Hepatocyte (in vitro differentiated cells): ENCODE data around the gene KCTD6. TPM values are rescaled to one million over a fixed set of nuclear protein-coding genes. Genes with fewer than 3 reads are reported as not detected.

Experiments used
- DNase-seq: peaks from one replicate; pipeline ENCODE4 v3.0.0-alpha.2; 2016; ENCODE audit warnings: low spot score
- H2AFZ ChIP-seq: fragments of 200-600 bp; sonication (generic); 2 replicates; pipeline ENCODE4 v1.6.0; 2016; ENCODE audit warnings: antibody characterized with exemption, mild to moderate bottlenecking
- H3K27ac ChIP-seq: fragments of 200-600 bp; sonication (generic); 2 replicates; pipeline ENCODE4 v1.5.1; 2016; ENCODE audit warnings: mild to moderate bottlenecking
- H3K27me3 ChIP-seq: fragments of 200-600 bp; sonication (generic); 2 replicates; pipeline ENCODE4 v1.6.1; 2016
- H3K36me3 ChIP-seq: fragments of 200-600 bp; sonication (generic); replicated peaks from 2 replicates; pipeline ENCODE4 v1.5.1; 2016; ENCODE audit warnings: low read depth; ENCODE audit not compliant: insufficient read depth
- H3K4me1 ChIP-seq: fragments of 200-600 bp; sonication (generic); 2 replicates; pipeline ENCODE4 v1.5.1; 2016; ENCODE audit warnings: mild to moderate bottlenecking, moderate library complexity; ENCODE audit not compliant: insufficient read depth
- H3K4me2 ChIP-seq: fragments of 200-600 bp; sonication (generic); 2 replicates; pipeline ENCODE4 v1.6.0; 2016
- H3K4me3 ChIP-seq: fragments of 200-600 bp; sonication (generic); 2 replicates; pipeline ENCODE4 v1.5.1; 2016; ENCODE audit warnings: mild to moderate bottlenecking
- H3K79me2 ChIP-seq: fragments of 200-600 bp; sonication (generic); 2 replicates; pipeline ENCODE4 v1.6.0; 2017; ENCODE audit warnings: mild to moderate bottlenecking
- H3K9me2 ChIP-seq: fragments of 200-600 bp; sonication (generic); replicated peaks from 2 replicates; pipeline ENCODE4 v1.6.0; 2017; ENCODE audit warnings: mild to moderate bottlenecking; ENCODE audit not compliant: insufficient read depth
- H3K9me3 ChIP-seq: fragments of 200-600 bp; sonication (generic); 2 replicates; pipeline ENCODE4 v1.5.1; 2016; ENCODE audit warnings: low read depth, mild to moderate bottlenecking
- H4K20me1 ChIP-seq: fragments of 200-600 bp; sonication (generic); 2 replicates; pipeline ENCODE4 v1.6.0; 2016; ENCODE audit warnings: mild to moderate bottlenecking; ENCODE audit not compliant: insufficient read depth, poor library complexity, severe bottlenecking
- CTCF ChIP-seq: fragments of 200-600 bp; sonication (generic); IDR thresholded peaks from 2 replicates; pipeline ENCODE4 v1.5.1; 2016; ENCODE audit warnings: antibody characterized with exemption, mild to moderate bottlenecking; ENCODE audit not compliant: poor library complexity
- EZH2 ChIP-seq: fragments of 200-600 bp; sonication (generic); IDR thresholded peaks from 2 replicates; pipeline ENCODE4 v1.6.1; 2016; ENCODE audit warnings: antibody characterized with exemption, mild to moderate bottlenecking, borderline replicate concordance
- EZH2phosphoT487 ChIP-seq: fragments of 200-600 bp; sonication (generic); IDR thresholded peaks from one replicate; pipeline ENCODE4 v1.6.1; 2018; ENCODE audit warnings: antibody characterized with exemption, mild to moderate bottlenecking, low read depth, moderate library complexity; ENCODE audit not compliant: unreplicated experiment, severe bottlenecking
- WGBS: methylation state at CpG from one replicate; pipeline ENCODE4 v1.1.6; 2016; ENCODE audit warnings: low lambda C conversion rate; ENCODE audit errors: missing lambda C conversion rate; 5-methylcytosine and 5-hydroxymethylcytosine counted together
- polyA plus RNA-seq: library from polyadenylated mRNA; unstranded; fragments of >200 nt; fragmentation: Nextera tagmentation; extraction: Ambion mirVana; gene quantifications from 2 replicates; pipeline ENCODE4 v1.2.1, GENCODE V29; 2016
- total RNA-seq: library from RNA; depleted of rRNA; stranded (reverse); fragments of >200 nt; gene quantifications from 2 replicates; pipeline ENCODE4 v1.2.3, GENCODE V29; 2014

Gene KCTD6
- total and polyA plus RNA-seq, 2 experiments from 2014 or later: 13.8 to 18.9 TPM

GRCh38 chr3:58529516-58530353 lies 37.8 kb downstream of the KCTD6 start:
- TF ChIP-seq CTCF (peak; percentile 44), EZH2 (no peak)
- no peak overlapping the region for H2AFZ ChIP-seq
- H4K20me1 ChIP-seq: no peaks in the 10 kb centered on the region
- no peaks in the 10 kb centered on the region for H3K9me3 ChIP-seq
- DNase-seq: peak; percentile 54
- no peaks in the 10 kb centered on the region for H3K27me3 ChIP-seq
- no peaks in the 10 kb centered on the region for H3K36me3 ChIP-seq
- no peak overlapping the region for H3K27ac ChIP-seq
- H3K79me2 ChIP-seq: no peaks in the 10 kb centered on the region
- no peaks in the 10 kb centered on the region for H3K9me2 ChIP-seq
- H3K4me3 ChIP-seq: no peak overlapping the region
- no peak overlapping the region for H3K4me2 ChIP-seq
- WGBS: 80% methylated on average over 15 of the region's 15 CpGs
- H3K4me1 ChIP-seq: peaks cover 6% of the 10 kb centered on the region

GRCh38 chr3:58530354-58530865 lies 38.5 kb downstream of the KCTD6 start:
- WGBS: 93% methylated on average over 18 of the region's 18 CpGs
- H3K36me3 ChIP-seq: no peaks in the 10 kb centered on the region

GRCh38 chr3:58531555-58531954 lies 39.7 kb downstream of the KCTD6 start:
- Histone ChIP-seq H4K20me1 (no peaks in the 10 kb centered on the region), H3K79me2 (no peaks in the 10 kb centered on the region), H3K9me3 (no peaks in the 10 kb centered on the region), H3K4me1 (peaks cover 20% of the 10 kb centered on the region), H3K36me3 (no peaks in the 10 kb centered on the region), H3K4me3 (no peak overlapping the region), H3K27me3 (no peaks in the 10 kb centered on the region), H2AFZ (no peak overlapping the region), H3K4me2 (no peak overlapping the region), H3K9me2 (no peaks in the 10 kb centered on the region), H3K27ac (no peak overlapping the region)
- WGBS: 95% methylated on average over 7 of the region's 7 CpGs
- TF ChIP-seq CTCF (no peak), EZH2phosphoT487 (no peak), EZH2 (no peak)
- DNase-seq: no peak

More at GRCh38 chr3:58530354-58530865, 38.5 kb downstream of the KCTD6 start:
- no peaks in the 10 kb centered on the region for H3K9me2 ChIP-seq
- H3K9me3 ChIP-seq: no peaks in the 10 kb centered on the region
- TF ChIP-seq EZH2phosphoT487: no peak
- TF ChIP-seq EZH2: no peak
- TF ChIP-seq CTCF: no peak
- DNase-seq: no peak
- no peak overlapping the region for H3K4me2 ChIP-seq
- H4K20me1 ChIP-seq: no peaks in the 10 kb centered on the region
- H3K27me3 ChIP-seq: no peaks in the 10 kb centered on the region
- H3K4me1 ChIP-seq: peaks cover 9% of the 10 kb centered on the region
- no peak overlapping the region for H2AFZ ChIP-seq
- no peak overlapping the region for H3K4me3 ChIP-seq
- H3K79me2 ChIP-seq: no peaks in the 10 kb centered on the region
- no peak overlapping the region for H3K27ac ChIP-seq
